ENCODE data around the gene MPRIP. TPM values are rescaled to one million over a fixed set of nuclear protein-coding genes. Genes with fewer than 3 reads are reported as not detected.

The MPRIP gene
- total RNA-seq, 1 experiment from 2014 or later: 132 TPM

- Mint-ChIP-seq H3K4me1 (peaks cover 3 to 4% of the 10 kb centered on the region in 2 experiments), H3K4me3 (no peak overlapping the region), H3K27me3 (ENCODE audit: low read depth) (no peaks in the 10 kb centered on the region), H3K27ac (peak overlapping the region in 2 of 3 experiments; percentile 39 to 75; a peak in 2 of 7 replicates), H3K36me3 (ENCODE audit: insufficient read depth in 1 of 3, low read depth in 3 of 3) (peaks cover 13 to 63% (median 52%) of the 10 kb centered on the region in 3 experiments; a peak in 6 of 7 replicates), H3K9me3 (no peaks in the 10 kb centered on the region)
- H4K20me1 ChIP-seq (ENCODE audit: control insufficient read depth, insufficient read depth, insufficient read length): no peaks in the 10 kb centered on the region
- no peaks in the 10 kb centered on the region for H3K9me3 ChIP-seq (ENCODE audit: control insufficient read depth, low read depth, low read length)
- no peaks in the 10 kb centered on the region for H3K79me2 ChIP-seq (ENCODE audit: insufficient read depth, low read length)
- no peak overlapping the region for H4K5ac ChIP-seq (ENCODE audit: insufficient read length, low read depth, low read length)
- no peak overlapping the region for H3K27ac ChIP-seq (ENCODE audit: insufficient read length, low read depth, low read length)
- no peak overlapping the region for H3K56ac ChIP-seq (ENCODE audit: insufficient read length, low read depth, low read length)
- no peak overlapping the region for H2BK12ac ChIP-seq (ENCODE audit: insufficient read length, low read depth, low read length)
- H2BK15ac ChIP-seq (ENCODE audit: low read depth, low read length): no peak overlapping the region
- H4K8ac ChIP-seq (replicated peaks; ENCODE audit: insufficient read length, low read depth, low read length): no peak overlapping the region
- peak; percentile 88 for DNase-seq
- H4K91ac ChIP-seq (ENCODE audit: insufficient read length, low read depth, low read length): no peak overlapping the region
- H2AFZ ChIP-seq (ENCODE audit: low read length): no peak overlapping the region
- H2BK20ac ChIP-seq (ENCODE audit: low read depth, low read length, poor library complexity, severe bottlenecking): no peak overlapping the region
- no peaks in the 10 kb centered on the region for H3K4me1 ChIP-seq (ENCODE audit: insufficient read depth, low read length)
- H2BK120ac ChIP-seq (ENCODE audit: low read depth, low read length, poor library complexity, severe bottlenecking): no peak overlapping the region
- no CpG with 5 or more reads among the region's 14 CpGs for WGBS (ENCODE audit: extremely low coverage, insufficient read length, low lambda C conversion rate)
- no peak overlapping the region for H3K4ac ChIP-seq (ENCODE audit: low read depth, low read length)
- H3K79me1 ChIP-seq (ENCODE audit: insufficient read depth, low read depth, low read length, poor library complexity, severe bottlenecking): no peaks in the 10 kb centered on the region
- no peak overlapping the region for H3K23ac ChIP-seq (ENCODE audit: insufficient read length, low read depth, low read length)
- TF ChIP-seq, protein P1, sequence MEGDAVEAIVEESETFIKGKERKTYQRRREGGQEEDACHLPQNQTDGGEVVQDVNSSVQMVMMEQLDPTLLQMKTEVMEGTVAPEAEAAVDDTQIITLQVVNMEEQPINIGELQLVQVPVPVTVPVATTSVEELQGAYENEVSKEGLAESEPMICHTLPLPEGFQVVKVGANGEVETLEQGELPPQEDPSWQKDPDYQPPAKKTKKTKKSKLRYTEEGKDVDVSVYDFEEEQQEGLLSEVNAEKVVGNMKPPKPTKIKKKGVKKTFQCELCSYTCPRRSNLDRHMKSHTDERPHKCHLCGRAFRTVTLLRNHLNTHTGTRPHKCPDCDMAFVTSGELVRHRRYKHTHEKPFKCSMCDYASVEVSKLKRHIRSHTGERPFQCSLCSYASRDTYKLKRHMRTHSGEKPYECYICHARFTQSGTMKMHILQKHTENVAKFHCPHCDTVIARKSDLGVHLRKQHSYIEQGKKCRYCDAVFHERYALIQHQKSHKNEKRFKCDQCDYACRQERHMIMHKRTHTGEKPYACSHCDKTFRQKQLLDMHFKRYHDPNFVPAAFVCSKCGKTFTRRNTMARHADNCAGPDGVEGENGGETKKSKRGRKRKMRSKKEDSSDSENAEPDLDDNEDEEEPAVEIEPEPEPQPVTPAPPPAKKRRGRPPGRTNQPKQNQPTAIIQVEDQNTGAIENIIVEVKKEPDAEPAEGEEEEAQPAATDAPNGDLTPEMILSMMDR (conservative IDR thresholded peaks at IDR 0.05): peak; percentile 76
- H3T11ph ChIP-seq (ENCODE audit: low read length): no peak overlapping the region
- H3K18ac ChIP-seq (ENCODE audit: insufficient read length, low read depth, low read length): no peak overlapping the region
- H3K9ac ChIP-seq (ENCODE audit: extremely low read depth, insufficient read length, low read length): no peak overlapping the region
- no peaks in the 10 kb centered on the region for H3K27me3 ChIP-seq (ENCODE audit: insufficient read depth, low read length)
- H2AK5ac ChIP-seq (ENCODE audit: insufficient read length, low read length): no peak overlapping the region
- no peak overlapping the region for H3K4me2 ChIP-seq (ENCODE audit: insufficient read depth, insufficient read length, low read length)
- H2BK5ac ChIP-seq (ENCODE audit: insufficient read length, low read length): no peak overlapping the region
- H3K14ac ChIP-seq (ENCODE audit: insufficient read depth, low read length): no peak overlapping the region
- no peaks in the 10 kb centered on the region for H3K23me2 ChIP-seq (ENCODE audit: insufficient read length, low read depth, low read length, poor library complexity, severe bottlenecking)
These were observed 104.6 kb downstream of the MPRIP start for GRCh38 chr17:17146786-17147406.

Measured in H9 (cell line).